ENCODE measurements around the gene CTCF. TPM values are rescaled to one million over a fixed set of nuclear protein-coding genes. Genes with fewer than 3 reads are reported as not detected.

Gene CTCF
- total and polyA plus RNA-seq, 12 donors, result 11.9 to 31.0 (median 23.8) TPM

DNA sequence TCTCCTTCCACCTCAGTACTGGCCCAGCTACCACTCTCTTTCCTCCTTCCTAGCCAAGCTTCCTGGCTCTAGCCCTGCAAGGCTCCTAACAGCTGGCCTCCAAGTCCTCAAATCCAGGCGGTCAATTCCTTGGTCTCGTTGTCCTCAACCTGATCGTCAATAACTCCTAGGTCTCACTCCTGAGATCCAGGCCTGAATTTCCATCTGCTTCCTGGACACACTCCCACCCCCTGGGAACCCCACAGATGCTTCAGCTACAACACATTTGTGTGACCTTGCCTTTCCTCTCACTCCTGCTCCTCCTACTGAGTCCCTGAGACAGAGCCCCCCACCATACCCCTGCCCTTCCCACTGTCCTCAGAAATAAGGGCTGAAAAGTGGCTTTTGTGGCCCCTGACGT lies 101.9 kb downstream of the CTCF start:
- WGBS, 2 donors, result 77 to 84% methylated on average over 4 of the region's 4 CpGs
- Histone ChIP-seq H3K4me3 (no peak overlapping the region), H3K9me3 (no peaks in the 10 kb centered on the region), H3K27me3 (no peaks in the 10 kb centered on the region), H3K36me3 (peaks cover 0 to 27% (median 0%) of the 10 kb centered on the region in 9 donors), H3K4me1 (peaks cover 17 to 51% (median 37%) of the 10 kb centered on the region in 9 donors), H3K27ac (no peak overlapping the region)
- TF ChIP-seq CTCF (IDR thresholded peaks at IDR 0.05), result no peak
- DNase-seq, result no peak
- intact Hi-C loops (cut with DNase I), result loop anchor here in 2 of 10 donors (5.0 to 10.0 kb wide), 2 partner anchors 102 to 169 kb away; partner anchors contain the start of gene CTCF (in 1 of the 2)
- ATAC-seq, result no peak

DNA sequence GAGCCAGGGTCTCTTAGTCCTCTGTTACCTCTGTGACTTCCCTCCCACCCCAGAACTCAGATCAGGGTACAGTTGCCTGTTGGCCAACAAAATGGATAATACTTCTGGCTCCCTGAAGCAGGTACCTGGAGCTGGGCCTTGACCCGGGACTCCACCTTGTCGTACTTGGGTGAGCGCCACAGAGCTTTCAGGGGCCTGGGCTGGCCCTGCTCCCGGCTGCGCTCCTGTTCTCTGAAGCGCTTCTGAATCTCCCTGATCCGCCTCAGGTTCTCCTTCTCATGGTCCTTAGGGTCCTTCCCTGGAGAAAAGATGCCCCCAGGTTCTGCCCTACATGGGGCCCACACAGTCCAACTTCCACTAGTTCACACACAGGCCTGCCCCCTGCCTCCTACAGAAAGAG lies 102.5 kb downstream of the CTCF start:
- DNase-seq, result no peak
- Histone ChIP-seq H3K4me3 (no peak overlapping the region), H3K9me3 (no peaks in the 10 kb centered on the region), H3K27ac (no peak overlapping the region), H3K36me3 (peaks cover 0 to 27% (median 0%) of the 10 kb centered on the region in 9 donors), H3K27me3 (no peaks in the 10 kb centered on the region), H3K4me1 (peaks cover 14 to 46% (median 31%) of the 10 kb centered on the region in 9 donors)
- 97% methylated on average over 7 of the region's 7 CpGs for WGBS, 2 donors
- intact Hi-C loops (cut with DNase I), result loop anchor here in 5 of 10 donors (5.0 to 10.0 kb wide), 4 partner anchors 103 to 170 kb away; partner anchors contain the start of genes CTCF (in 3 of the 5), RANBP10 (in 1 of the 5) and TSNAXIP1 (in 1 of the 5)
- no peak for TF ChIP-seq CTCF (IDR thresholded peaks at IDR 0.05)
- no peak for ATAC-seq

GRCh38 chr16:67665598-67665997 lies 103.3 kb downstream of the CTCF start:
- Histone ChIP-seq H3K27me3 (no peaks in the 10 kb centered on the region), H3K27ac (peak overlapping the region in 3 of 10 donors; percentile 92 to 95 (median 94)), H3K36me3 (peaks cover 0 to 27% (median 0%) of the 10 kb centered on the region in 9 donors), H3K4me1 (peaks cover 14 to 46% (median 31%) of the 10 kb centered on the region in 9 donors), H3K4me3 (peak overlapping the region; percentile 58 to 92 (median 87)), H3K9me3 (no peaks in the 10 kb centered on the region)
- intact Hi-C loops (cut with DNase I), result loop anchor here in 4 of 10 donors (5.0 to 10.0 kb wide), 4 partner anchors 103 to 171 kb away; partner anchors contain the start of genes CTCF (in 2 of the 4), RANBP10 (in 1 of the 4) and TSNAXIP1 (in 1 of the 4)
- DNase-seq (no peak), ATAC-seq (no peak)
- TF ChIP-seq CTCF (IDR thresholded peaks at IDR 0.05), result no peak
- WGBS, 2 donors, result 75 to 78% methylated on average over 5 of the region's 5 CpGs

DNA sequence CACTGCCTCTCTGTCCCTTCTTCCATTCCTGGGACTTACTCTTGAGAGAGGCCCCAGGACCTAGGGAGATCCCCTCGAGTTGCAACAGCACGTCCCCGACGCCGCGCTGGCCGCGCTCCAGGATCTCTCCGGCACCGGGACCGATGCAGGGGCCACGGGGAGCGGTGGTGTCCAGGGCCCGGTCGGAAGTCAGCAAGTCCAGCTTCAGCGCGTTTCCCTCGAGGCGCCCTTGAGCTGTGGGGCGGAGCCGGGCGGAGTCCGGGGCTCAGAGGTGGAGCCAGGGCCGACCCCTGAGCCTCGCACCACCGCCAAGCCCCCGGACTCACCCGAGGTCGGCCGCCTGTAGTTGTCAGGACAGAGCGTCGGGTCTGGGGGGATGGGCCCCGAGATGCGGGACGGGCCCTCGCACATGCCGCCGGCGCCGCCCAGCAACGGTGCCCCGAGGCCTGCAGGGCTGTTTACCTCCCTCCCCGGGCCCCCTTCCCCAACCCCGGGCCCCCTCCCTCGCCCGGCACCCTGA lies 103.8 kb downstream of the CTCF start:
- H3K36me3 ChIP-seq, result peaks cover 0 to 27% (median 0%) of the 10 kb centered on the region in 9 donors
- no peaks in the 10 kb centered on the region for H3K9me3 ChIP-seq
- intact Hi-C loops (cut with DNase I), result loop anchor here in 5 of 10 donors (2.0 to 10.0 kb wide), 5 partner anchors 103 to 171 kb away; partner anchors contain the start of genes CTCF (in 3 of the 5), RANBP10 (in 1 of the 5) and TSNAXIP1 (in 1 of the 5)
- 1 to 2% methylated on average over 36 to 46 of the region's 46 CpGs for WGBS, 2 donors
- peak in 1 of 2 donors; percentile 59 for DNase-seq
- H3K4me3 ChIP-seq, result peak overlapping the region; percentile 58 to 92 (median 87)
- ATAC-seq, result peak in 4 of 8 donors; percentile 4 to 8 (median 4)
- H3K4me1 ChIP-seq, result peaks cover 13 to 44% (median 30%) of the 10 kb centered on the region in 9 donors
- TF ChIP-seq CTCF (IDR thresholded peaks at IDR 0.05), result no peak
- H3K27me3 ChIP-seq, result no peaks in the 10 kb centered on the region
- H3K27ac ChIP-seq, result peak overlapping the region; percentile 81 to 98 (median 94)
